NOMO-1 treated with DMSO at 0.1 percent for 48 hours (cell line): ENCODE data around the gene TMED8.
"Not testable (repeated sequence)": the region's sequence is repeated elsewhere in the genome, so short reads cannot be mapped to it uniquely, and the experiment has no call there.

Source experiments
- DNase-seq: peaks from one replicate; lab custom pipeline; 2025; ENCODE audit not compliant: unreplicated experiment; lab: John Stamatoyannopoulos, UW

Gene TMED8

GRCh38 chr14:77324289-77324688 lies 52.6 kb downstream of the TMED8 start:
- DNase-seq, result no peak

- no peak for DNase-seq
Observed at GRCh38 chr14:77323571-77323970, 53.3 kb downstream of the TMED8 start.

- no peak for DNase-seq
Observed at GRCh38 chr14:77322951-77323350, 53.9 kb downstream of the TMED8 start.

- DNase-seq, result peak; percentile 20
Observed at GRCh38 chr14:77322250-77322902, 54.5 kb downstream of the TMED8 start.

- peak; percentile 89 for DNase-seq
Observed at GRCh38 chr14:77320238-77320935, 56.5 kb downstream of the TMED8 start, which contains the start of gene POMT2. POMT2 (minus strand) TSS chr14:77320883; CDS start chr14:77320681, 202 bp downstream.

GRCh38 chr14:77319422-77319821 lies 57.5 kb downstream of the TMED8 start:
- DNase-seq, result no peak

- not testable (repeated sequence) for DNase-seq
Observed at GRCh38 chr14:77318756-77319155, 58.1 kb downstream of the TMED8 start.

- DNase-seq, result no peak
Observed at GRCh38 chr14:77318006-77318553, 58.8 kb downstream of the TMED8 start.

- DNase-seq, result no peak
Observed at GRCh38 chr14:77316872-77317301, 60.0 kb downstream of the TMED8 start.

- DNase-seq, result no peak
Observed at GRCh38 chr14:77316195-77316505, 60.7 kb downstream of the TMED8 start.

GRCh38 chr14:77314539-77315457 lies 62.1 kb downstream of the TMED8 start:
- DNase-seq, result no peak

GRCh38 chr14:77314043-77314442 lies 62.9 kb downstream of the TMED8 start:
- DNase-seq, result no peak

GRCh38 chr14:77313371-77313770 lies 63.5 kb downstream of the TMED8 start:
- DNase-seq, result no peak

- peak; percentile 46 for DNase-seq
Observed at GRCh38 chr14:77311217-77311616, 65.7 kb downstream of the TMED8 start.

- no peak for DNase-seq
Observed at GRCh38 chr14:77310026-77310425, 66.9 kb downstream of the TMED8 start.

GRCh38 chr14:77309131-77309530 lies 67.8 kb downstream of the TMED8 start:
- peak; percentile 79 for DNase-seq

GRCh38 chr14:77306851-77307496 lies 69.9 kb downstream of the TMED8 start:
- no peak for DNase-seq

- no peak for DNase-seq
Observed at GRCh38 chr14:77306416-77306815, 70.5 kb downstream of the TMED8 start.

GRCh38 chr14:77305696-77306095 lies 71.2 kb downstream of the TMED8 start:
- DNase-seq, result no peak

GRCh38 chr14:77303417-77304156 lies 73.3 kb downstream of the TMED8 start:
- peak; percentile 57 for DNase-seq
